ENCODE results near the gene PRKAR1A.

- no peak for TF ChIP-seq ATF2 (tag by site-specific recombination; IDR thresholded peaks at IDR 0.05; ENCODE audit: low read depth)
- no peak for TF ChIP-seq CTCF (tag by site-specific recombination; IDR thresholded peaks at IDR 0.05)
- no peak for TF ChIP-seq ZFP37 (tag by site-specific recombination; IDR thresholded peaks at IDR 0.05)
- TF ChIP-seq KLF9 (tag by site-specific recombination; IDR thresholded peaks at IDR 0.05; ENCODE audit: low read depth) = no peak
- no peak for TF ChIP-seq PBX3 (CRISPR knock-in tag; IDR thresholded peaks at IDR 0.05)
- TF ChIP-seq ZBTB10 (tag by site-specific recombination; IDR thresholded peaks at IDR 0.05) = no peak
- TF ChIP-seq SETDB1 (IDR thresholded peaks at IDR 0.05; ENCODE audit: insufficient read length, low read length) = no peak
- no peak for TF ChIP-seq ZNF423 (tag by site-specific recombination; IDR thresholded peaks at IDR 0.05)
Observed at GRCh38 chr17:68532826-68533225, 20.6 kb downstream of the PRKAR1A start.

Measured in HEK293 (cell line).